ENCODE results near the gene MLKL.

MLKL gene

GRCh38 chr16:74740795-74741304 lies 40.2 kb upstream of the MLKL start:
- Histone ChIP-seq H3K27me3 (replicated peaks; ENCODE audit: control insufficient read depth, insufficient read depth, low read length) (peaks cover 18% of the 10 kb centered on the region), H3K9me3 (ENCODE audit: control insufficient read depth, low read length) (no peaks in the 10 kb centered on the region), H3K9ac (ENCODE audit: low read length) (no peak overlapping the region), H3K4me3 (ENCODE audit: low read length) (no peak overlapping the region), H3K4me1 (ENCODE audit: control insufficient read depth, insufficient read depth, low read length) (peaks cover 21% of the 10 kb centered on the region), H3K36me3 (ENCODE audit: control insufficient read depth, insufficient read depth, low read length, severe bottlenecking) (no peaks in the 10 kb centered on the region)
- DNase-seq (ENCODE audit: low read depth), result no peak

GRCh38 chr16:74739275-74739674 lies 38.6 kb upstream of the MLKL start:
- no peaks in the 10 kb centered on the region for H3K36me3 ChIP-seq (ENCODE audit: control insufficient read depth, insufficient read depth, low read length, severe bottlenecking)
- no peaks in the 10 kb centered on the region for H3K9me3 ChIP-seq (ENCODE audit: control insufficient read depth, low read length)
- no peak for DNase-seq (ENCODE audit: low read depth)
- no peak overlapping the region for H3K9ac ChIP-seq (ENCODE audit: low read length)
- H3K4me3 ChIP-seq (ENCODE audit: low read length), result no peak overlapping the region
- H3K4me1 ChIP-seq (ENCODE audit: control insufficient read depth, insufficient read depth, low read length), result peaks cover 21% of the 10 kb centered on the region
- peaks cover 23% of the 10 kb centered on the region for H3K27me3 ChIP-seq (replicated peaks; ENCODE audit: control insufficient read depth, insufficient read depth, low read length)

DNA sequence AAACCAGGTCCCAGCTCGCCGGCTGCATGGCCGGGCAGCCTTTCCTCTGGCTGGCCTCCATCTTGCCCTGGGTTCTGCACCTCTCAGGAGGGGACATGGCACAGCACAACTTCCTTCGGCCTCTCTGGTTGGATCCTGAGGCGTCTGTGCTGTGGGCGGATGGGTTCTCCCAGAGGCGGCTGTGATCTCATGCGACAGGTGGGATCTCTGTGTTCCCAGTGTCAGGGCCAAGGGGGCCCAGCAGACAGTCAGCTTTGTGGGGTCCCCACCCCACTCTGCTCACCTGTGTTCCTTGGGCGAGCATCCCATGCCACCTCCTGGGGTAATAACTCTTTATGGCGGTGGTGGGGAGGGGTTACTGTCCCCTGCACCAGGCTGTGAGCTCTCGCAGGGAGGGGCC lies 38.2 kb upstream of the MLKL start:
- Histone ChIP-seq H3K36me3 (ENCODE audit: control insufficient read depth, insufficient read depth, low read length, severe bottlenecking) (no peaks in the 10 kb centered on the region), H3K9me3 (ENCODE audit: control insufficient read depth, low read length) (no peaks in the 10 kb centered on the region), H3K4me1 (ENCODE audit: control insufficient read depth, insufficient read depth, low read length) (peaks cover 20% of the 10 kb centered on the region), H3K27me3 (replicated peaks; ENCODE audit: control insufficient read depth, insufficient read depth, low read length) (peaks cover 25% of the 10 kb centered on the region), H3K9ac (ENCODE audit: low read length) (no peak overlapping the region), H3K4me3 (ENCODE audit: low read length) (no peak overlapping the region)
- DNase-seq (ENCODE audit: low read depth), result no peak

GRCh38 chr16:74738113-74738541 lies 37.5 kb upstream of the MLKL start:
- Histone ChIP-seq H3K4me1 (ENCODE audit: control insufficient read depth, insufficient read depth, low read length) (peaks cover 13% of the 10 kb centered on the region), H3K27me3 (replicated peaks; ENCODE audit: control insufficient read depth, insufficient read depth, low read length) (peaks cover 26% of the 10 kb centered on the region), H3K9me3 (ENCODE audit: control insufficient read depth, low read length) (no peaks in the 10 kb centered on the region), H3K4me3 (ENCODE audit: low read length) (no peak overlapping the region), H3K9ac (ENCODE audit: low read length) (no peak overlapping the region), H3K36me3 (ENCODE audit: control insufficient read depth, insufficient read depth, low read length, severe bottlenecking) (no peaks in the 10 kb centered on the region)
- peak; percentile 10 for DNase-seq (ENCODE audit: low read depth)

GRCh38 chr16:74737521-74737920 lies 36.9 kb upstream of the MLKL start:
- no peak for DNase-seq (ENCODE audit: low read depth)
- Histone ChIP-seq H3K9ac (ENCODE audit: low read length) (no peak overlapping the region), H3K27me3 (replicated peaks; ENCODE audit: control insufficient read depth, insufficient read depth, low read length) (peaks cover 32% of the 10 kb centered on the region), H3K4me1 (ENCODE audit: control insufficient read depth, insufficient read depth, low read length) (peaks cover 12% of the 10 kb centered on the region), H3K4me3 (ENCODE audit: low read length) (no peak overlapping the region), H3K36me3 (ENCODE audit: control insufficient read depth, insufficient read depth, low read length, severe bottlenecking) (no peaks in the 10 kb centered on the region), H3K9me3 (ENCODE audit: control insufficient read depth, low read length) (no peaks in the 10 kb centered on the region)

GRCh38 chr16:74736531-74737157 lies 36.0 kb upstream of the MLKL start:
- Histone ChIP-seq H3K9me3 (ENCODE audit: control insufficient read depth, low read length) (no peaks in the 10 kb centered on the region), H3K4me3 (ENCODE audit: low read length) (no peak overlapping the region), H3K36me3 (ENCODE audit: control insufficient read depth, insufficient read depth, low read length, severe bottlenecking) (no peaks in the 10 kb centered on the region), H3K4me1 (ENCODE audit: control insufficient read depth, insufficient read depth, low read length) (peaks cover 7% of the 10 kb centered on the region), H3K9ac (ENCODE audit: low read length) (no peak overlapping the region), H3K27me3 (replicated peaks; ENCODE audit: control insufficient read depth, insufficient read depth, low read length) (peaks cover 32% of the 10 kb centered on the region)
- DNase-seq (ENCODE audit: low read depth), result no peak

DNA sequence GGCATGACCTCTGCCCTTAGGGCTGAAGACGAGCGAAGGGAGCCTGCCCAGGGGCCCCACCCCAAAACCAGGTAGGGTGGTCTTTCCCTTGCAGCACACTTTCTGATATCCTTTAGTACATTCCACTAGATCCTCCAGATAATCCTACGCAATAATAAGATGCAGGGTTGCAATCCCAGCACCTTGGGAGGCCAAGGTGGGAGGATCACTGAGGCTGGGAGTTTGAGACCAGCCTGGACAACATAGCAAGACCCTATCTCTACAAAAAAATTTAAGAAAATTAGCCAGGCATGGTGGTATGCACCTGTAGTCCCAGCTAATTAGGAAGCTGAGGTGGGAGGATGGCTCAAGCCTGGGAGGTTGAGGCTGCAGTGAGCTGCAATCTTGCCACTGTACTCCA lies 34.9 kb upstream of the MLKL start:
- Histone ChIP-seq H3K4me3 (ENCODE audit: low read length) (no peak overlapping the region), H3K9me3 (ENCODE audit: control insufficient read depth, low read length) (no peaks in the 10 kb centered on the region), H3K4me1 (ENCODE audit: control insufficient read depth, insufficient read depth, low read length) (no peaks in the 10 kb centered on the region), H3K9ac (ENCODE audit: low read length) (no peak overlapping the region), H3K36me3 (ENCODE audit: control insufficient read depth, insufficient read depth, low read length, severe bottlenecking) (no peaks in the 10 kb centered on the region), H3K27me3 (replicated peaks; ENCODE audit: control insufficient read depth, insufficient read depth, low read length) (peaks cover 32% of the 10 kb centered on the region)
- no peak for DNase-seq (ENCODE audit: low read depth)

- DNase-seq (ENCODE audit: low read depth), result no peak
- Histone ChIP-seq H3K27me3 (replicated peaks; ENCODE audit: control insufficient read depth, insufficient read depth, low read length) (peaks cover 32% of the 10 kb centered on the region), H3K4me1 (ENCODE audit: control insufficient read depth, insufficient read depth, low read length) (no peaks in the 10 kb centered on the region), H3K9me3 (ENCODE audit: control insufficient read depth, low read length) (no peaks in the 10 kb centered on the region), H3K36me3 (ENCODE audit: control insufficient read depth, insufficient read depth, low read length, severe bottlenecking) (no peaks in the 10 kb centered on the region), H3K4me3 (ENCODE audit: low read length) (no peak overlapping the region), H3K9ac (ENCODE audit: low read length) (no peak overlapping the region)
Measured at GRCh38 chr16:74735162-74735452, 34.4 kb upstream of the MLKL start.

DNA sequence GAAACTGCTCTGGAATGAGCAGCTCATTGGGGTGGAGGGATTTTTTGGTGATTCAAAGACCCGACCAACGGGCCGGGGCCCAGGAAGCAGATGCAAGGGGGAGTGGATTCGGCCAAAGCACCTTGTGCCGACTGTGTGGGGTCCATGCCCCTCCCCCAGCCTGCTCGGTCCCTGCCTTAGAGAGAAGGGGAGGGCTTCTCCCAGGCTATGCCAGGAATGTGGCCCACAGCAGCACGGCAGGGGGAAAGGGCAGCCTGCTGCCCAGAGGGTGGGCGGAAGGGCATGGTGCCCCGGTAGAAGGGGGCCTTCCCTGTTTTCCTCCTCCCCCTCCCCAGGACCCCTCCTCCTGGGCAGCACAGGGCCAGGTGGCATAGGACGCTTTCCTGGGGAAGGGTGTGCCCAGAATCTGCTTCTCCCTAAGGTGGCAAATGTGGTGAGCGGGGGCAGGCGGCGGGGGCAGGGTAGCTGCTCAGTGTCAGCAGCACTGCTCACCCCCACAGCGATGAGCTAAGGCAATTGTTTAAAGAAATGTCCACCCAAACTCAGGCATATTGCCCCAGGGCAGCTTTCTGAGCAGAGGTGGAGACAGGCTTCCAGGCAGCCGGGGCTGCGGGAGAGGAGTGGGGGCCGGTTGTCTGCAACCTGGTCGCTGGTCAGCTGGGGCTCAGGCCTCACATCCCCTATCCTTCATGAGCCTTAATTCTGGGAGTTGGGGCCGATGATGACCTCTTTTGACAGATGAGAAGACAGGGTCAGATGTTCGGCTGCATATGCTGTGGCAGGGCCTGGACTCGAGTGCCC lies 33.9 kb upstream of the MLKL start:
- Histone ChIP-seq H3K9me3 (ENCODE audit: control insufficient read depth, low read length) (no peaks in the 10 kb centered on the region), H3K27me3 (replicated peaks; ENCODE audit: control insufficient read depth, insufficient read depth, low read length) (peaks cover 32% of the 10 kb centered on the region), H3K36me3 (ENCODE audit: control insufficient read depth, insufficient read depth, low read length, severe bottlenecking) (no peaks in the 10 kb centered on the region), H3K4me3 (ENCODE audit: low read length) (no peak overlapping the region), H3K9ac (ENCODE audit: low read length) (no peak overlapping the region), H3K4me1 (ENCODE audit: control insufficient read depth, insufficient read depth, low read length) (no peaks in the 10 kb centered on the region)
- DNase-seq (ENCODE audit: low read depth), result peak; percentile 15

DNA sequence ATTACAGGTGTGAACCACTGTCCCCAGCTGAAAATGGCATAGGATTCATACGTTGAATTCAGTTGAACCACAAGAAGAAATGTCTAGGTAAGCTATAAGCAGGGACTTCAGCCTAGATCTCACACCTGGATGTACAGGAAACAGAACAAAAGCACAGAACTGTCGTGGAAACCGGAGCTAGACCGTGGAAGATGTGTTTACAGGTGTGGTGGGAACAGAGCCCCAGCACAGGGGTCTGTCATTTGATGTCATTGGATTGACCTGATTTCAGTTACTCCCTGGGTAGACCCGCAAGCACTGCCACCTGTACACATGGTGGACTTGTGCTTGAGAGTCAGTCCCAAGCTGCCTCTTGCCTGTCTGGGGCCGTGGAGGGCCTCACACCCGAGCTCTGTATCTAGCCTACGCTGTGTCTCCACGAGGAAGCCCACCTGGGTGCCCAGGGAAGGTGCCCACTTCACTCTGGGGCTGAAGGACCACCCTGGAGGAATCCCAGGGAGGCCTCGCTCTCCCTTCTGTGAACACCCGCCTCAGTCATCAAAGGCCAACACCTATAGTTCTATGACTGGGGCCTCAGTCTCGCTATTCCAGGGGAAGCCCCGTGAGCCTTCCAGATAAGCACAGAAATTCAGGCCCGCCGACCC lies 32.2 kb upstream of the MLKL start:
- no peak overlapping the region for H3K4me3 ChIP-seq (ENCODE audit: low read length)
- no peaks in the 10 kb centered on the region for H3K36me3 ChIP-seq (ENCODE audit: control insufficient read depth, insufficient read depth, low read length, severe bottlenecking)
- no peaks in the 10 kb centered on the region for H3K9me3 ChIP-seq (ENCODE audit: control insufficient read depth, low read length)
- H3K27me3 ChIP-seq (replicated peaks; ENCODE audit: control insufficient read depth, insufficient read depth, low read length), result peaks cover 22% of the 10 kb centered on the region
- H3K9ac ChIP-seq (ENCODE audit: low read length), result no peak overlapping the region
- DNase-seq (ENCODE audit: low read depth), result no peak
- H3K4me1 ChIP-seq (ENCODE audit: control insufficient read depth, insufficient read depth, low read length), result no peaks in the 10 kb centered on the region

- H3K4me3 ChIP-seq (ENCODE audit: low read length), result no peak overlapping the region
- DNase-seq (ENCODE audit: low read depth), result no peak
- peaks cover 14% of the 10 kb centered on the region for H3K27me3 ChIP-seq (replicated peaks; ENCODE audit: control insufficient read depth, insufficient read depth, low read length)
- no peaks in the 10 kb centered on the region for H3K4me1 ChIP-seq (ENCODE audit: control insufficient read depth, insufficient read depth, low read length)
- peaks cover 4% of the 10 kb centered on the region for H3K9me3 ChIP-seq (ENCODE audit: control insufficient read depth, low read length)
- H3K36me3 ChIP-seq (ENCODE audit: control insufficient read depth, insufficient read depth, low read length, severe bottlenecking), result no peaks in the 10 kb centered on the region
- no peak overlapping the region for H3K9ac ChIP-seq (ENCODE audit: low read length)
Measured at GRCh38 chr16:74731853-74732477, 31.3 kb upstream of the MLKL start.
